Karpas-422 (cell line): ENCODE measurements around the gene PTPRG. TPM values are rescaled to one million over a fixed set of nuclear protein-coding genes. Genes with fewer than 3 reads are reported as not detected.

Source experiments
- DNase-seq: peaks from one replicate; pipeline ENCODE4 v3.0.0-alpha.2; 2015
- H2AFZ ChIP-seq: fragments of 200-600 bp; sonication (generic); 2 replicates; pipeline ENCODE4 v1.6.1; 2014; ENCODE audit warnings: antibody characterized with exemption, low read length, mixed read lengths
- H3K27ac ChIP-seq: fragments of 200-600 bp; sonication (generic); 2 replicates; pipeline ENCODE4 v1.5.1; 2014; ENCODE audit warnings: mild to moderate bottlenecking, low read length, moderate library complexity
- H3K27me3 ChIP-seq: fragments of 200-600 bp; sonication (generic); 2 replicates; pipeline ENCODE4 v1.6.1; 2014; ENCODE audit warnings: low read length, mixed read lengths
- H3K36me3 ChIP-seq: fragments of 200-600 bp; sonication (generic); 2 replicates; pipeline ENCODE4 v1.6.1; 2014; ENCODE audit warnings: low read length, mixed read lengths; ENCODE audit not compliant: insufficient read depth
- H3K4me1 ChIP-seq: fragments of 200-600 bp; sonication (generic); 2 replicates; pipeline ENCODE4 v1.6.1; 2014; ENCODE audit warnings: mild to moderate bottlenecking, low read length, mixed read lengths
- H3K4me2 ChIP-seq: fragments of 200-600 bp; sonication (generic); 2 replicates; pipeline ENCODE4 v1.6.1; 2014; ENCODE audit warnings: low read length, low read depth, mild to moderate bottlenecking; ENCODE audit not compliant: poor library complexity, severe bottlenecking
- H3K4me3 ChIP-seq: fragments of 200-600 bp; sonication (generic); 2 replicates; pipeline ENCODE4 v1.5.1; 2014; ENCODE audit warnings: mild to moderate bottlenecking, antibody characterized with exemption, low read length, mixed read lengths
- H3K79me2 ChIP-seq: fragments of 200-600 bp; sonication (generic); 2 replicates; pipeline ENCODE4 v1.6.1; 2014; ENCODE audit warnings: mild to moderate bottlenecking, low read length, mixed read lengths
- H3K9ac ChIP-seq: fragments of 200-600 bp; sonication (generic); 2 replicates; pipeline ENCODE4 v1.6.0; 2014; ENCODE audit warnings: low read length
- H3K9me2 ChIP-seq: fragments of 200-600 bp; sonication (generic), shearing (Covaris generic); replicated peaks from 2 replicates; pipeline ENCODE4 v1.6.0; 2014; ENCODE audit warnings: mild to moderate bottlenecking, low read length, moderate library complexity; ENCODE audit not compliant: insufficient read depth
- H3K9me3 ChIP-seq: fragments of 300-700, 200-600 bp; sonication (generic); 2 replicates; pipeline ENCODE4 v1.6.1; 2014; ENCODE audit warnings: low read length, mixed read lengths
- H4K20me1 ChIP-seq: fragments of 200-600 bp; sonication (generic); 2 replicates; pipeline ENCODE4 v1.6.1; 2014; ENCODE audit warnings: mild to moderate bottlenecking, antibody characterized with exemption, low read length, low read depth; ENCODE audit not compliant: insufficient read depth
- total RNA-seq: library from RNA; depleted of rRNA; stranded (reverse); fragments of >200 nt; shearing (Covaris generic); gene quantifications from 2 replicates; pipeline ENCODE4 v1.2.3, GENCODE V29; 2014; ENCODE audit warnings: low replicate concordance

Gene PTPRG
- total RNA-seq, 1 experiment from 2014 or later = not detected

GRCh38 chr3:61866961-61867461, 305.6 kb downstream of the PTPRG start:
- no peaks in the 10 kb centered on the region for H3K27me3 ChIP-seq
- H3K9me3 ChIP-seq = no peaks in the 10 kb centered on the region
- H3K4me2 ChIP-seq = no peak overlapping the region
- H3K9ac ChIP-seq = no peak overlapping the region
- no peaks in the 10 kb centered on the region for H3K4me1 ChIP-seq
- no peak overlapping the region for H3K4me3 ChIP-seq
- H3K79me2 ChIP-seq = no peaks in the 10 kb centered on the region
- H3K27ac ChIP-seq = no peak overlapping the region
- DNase-seq = no peak
- H3K9me2 ChIP-seq = no peaks in the 10 kb centered on the region
- H2AFZ ChIP-seq = no peak overlapping the region
- H4K20me1 ChIP-seq = no peaks in the 10 kb centered on the region
- H3K36me3 ChIP-seq = no peaks in the 10 kb centered on the region

- Histone ChIP-seq H3K9me3 (no peaks in the 10 kb centered on the region), H3K9ac (no peak overlapping the region), H3K79me2 (no peaks in the 10 kb centered on the region), H3K4me1 (no peaks in the 10 kb centered on the region), H3K36me3 (no peaks in the 10 kb centered on the region), H3K27ac (no peak overlapping the region), H3K4me2 (no peak overlapping the region), H3K4me3 (no peak overlapping the region), H3K27me3 (no peaks in the 10 kb centered on the region), H3K9me2 (no peaks in the 10 kb centered on the region), H2AFZ (no peak overlapping the region), H4K20me1 (no peaks in the 10 kb centered on the region)
- no peak for DNase-seq
Observed at GRCh38 chr3:61868499-61868898, 307.1 kb downstream of the PTPRG start.

- Histone ChIP-seq H3K79me2 (no peaks in the 10 kb centered on the region), H3K9me2 (no peaks in the 10 kb centered on the region), H2AFZ (no peak overlapping the region), H3K27ac (no peak overlapping the region), H3K27me3 (no peaks in the 10 kb centered on the region), H4K20me1 (no peaks in the 10 kb centered on the region), H3K36me3 (no peaks in the 10 kb centered on the region), H3K9ac (no peak overlapping the region), H3K4me1 (no peaks in the 10 kb centered on the region), H3K4me2 (no peak overlapping the region), H3K9me3 (no peaks in the 10 kb centered on the region), H3K4me3 (no peak overlapping the region)
- no peak for DNase-seq
Observed at GRCh38 chr3:61869371-61869770, 308.0 kb downstream of the PTPRG start.

GRCh38 chr3:61871644-61872043, 310.3 kb downstream of the PTPRG start:
- Histone ChIP-seq H3K79me2 (no peaks in the 10 kb centered on the region), H3K4me1 (no peaks in the 10 kb centered on the region), H3K4me2 (no peak overlapping the region), H3K9me3 (no peaks in the 10 kb centered on the region), H3K9ac (no peak overlapping the region), H2AFZ (no peak overlapping the region), H3K4me3 (no peak overlapping the region), H3K27me3 (no peaks in the 10 kb centered on the region), H3K36me3 (no peaks in the 10 kb centered on the region), H4K20me1 (no peaks in the 10 kb centered on the region), H3K9me2 (no peaks in the 10 kb centered on the region), H3K27ac (no peak overlapping the region)
- DNase-seq = no peak

DNA sequence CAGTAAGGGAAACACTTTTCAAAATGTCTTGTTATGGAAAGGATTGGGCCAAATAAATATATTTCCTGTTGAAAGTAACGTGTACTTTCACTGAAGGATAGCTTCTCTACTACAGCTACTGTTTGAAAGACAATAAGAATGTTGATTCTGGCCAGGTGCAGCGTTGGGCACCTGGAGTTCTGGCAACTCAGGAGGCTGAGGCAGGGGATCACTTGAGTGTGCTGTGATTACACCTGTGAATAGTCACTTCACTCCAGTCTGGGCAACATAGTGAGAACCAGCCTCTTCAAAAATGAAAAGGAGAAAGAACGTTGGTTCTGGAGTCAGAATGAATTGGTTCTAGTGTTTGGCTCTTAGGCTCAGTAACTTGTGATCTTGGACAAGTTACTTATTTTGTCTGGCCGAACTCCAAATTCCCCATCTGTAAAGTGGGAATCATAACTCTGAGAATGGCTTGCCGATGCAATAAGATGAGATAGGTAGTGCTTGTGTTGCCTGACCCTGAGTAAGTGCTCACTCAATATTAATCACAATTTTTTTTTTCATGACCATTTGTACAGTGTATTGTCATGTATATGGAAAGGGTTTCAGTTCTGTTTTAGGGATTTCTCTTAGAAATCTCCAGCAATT, 310.8 kb downstream of the PTPRG start:
- no peak for DNase-seq
- H3K9me2 ChIP-seq = no peaks in the 10 kb centered on the region
- no peaks in the 10 kb centered on the region for H4K20me1 ChIP-seq
- no peak overlapping the region for H2AFZ ChIP-seq
- H3K27me3 ChIP-seq = no peaks in the 10 kb centered on the region
- no peaks in the 10 kb centered on the region for H3K4me1 ChIP-seq
- H3K4me3 ChIP-seq = no peak overlapping the region
- H3K4me2 ChIP-seq = no peak overlapping the region
- no peak overlapping the region for H3K9ac ChIP-seq
- no peaks in the 10 kb centered on the region for H3K36me3 ChIP-seq
- no peaks in the 10 kb centered on the region for H3K9me3 ChIP-seq
- no peaks in the 10 kb centered on the region for H3K79me2 ChIP-seq
- no peak overlapping the region for H3K27ac ChIP-seq

DNA sequence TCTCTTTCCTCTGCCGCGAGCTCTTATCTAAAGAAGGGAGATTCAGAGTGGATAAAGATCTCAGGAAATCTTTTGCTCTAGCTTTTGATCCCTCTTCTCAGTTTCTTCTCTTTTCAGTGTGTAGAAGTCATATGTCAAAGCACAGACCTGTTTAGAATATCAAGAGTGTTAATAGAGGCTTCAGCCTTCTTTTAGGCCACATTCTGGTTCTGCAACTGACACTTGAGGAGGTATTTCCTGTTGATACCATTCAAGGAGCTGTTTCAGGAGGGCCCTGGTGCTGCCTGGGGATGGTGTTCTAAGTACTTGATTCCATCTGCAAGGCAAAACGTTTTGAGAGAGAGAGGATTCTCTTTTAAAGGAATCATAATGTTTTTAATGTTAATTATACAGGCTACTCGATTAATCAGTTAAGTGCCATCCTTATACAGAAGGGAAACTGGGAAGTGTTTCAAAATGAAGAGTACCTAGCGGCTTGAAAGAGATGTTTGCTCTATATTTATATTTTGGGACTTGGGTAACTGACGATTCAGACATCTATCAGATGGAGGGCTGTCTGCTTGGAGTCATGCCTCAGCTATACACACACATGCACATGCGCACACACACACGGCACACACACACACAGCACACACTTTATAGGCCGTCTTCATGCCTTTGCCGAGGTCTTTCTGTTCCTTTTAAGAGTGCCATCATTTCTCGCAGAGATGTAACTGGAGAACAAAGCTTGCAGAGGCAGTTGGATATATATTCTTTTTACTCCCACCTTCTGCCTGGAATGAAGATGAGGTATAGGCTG, 313.9 kb downstream of the PTPRG start:
- no peaks in the 10 kb centered on the region for H3K9me2 ChIP-seq
- H3K4me1 ChIP-seq = no peaks in the 10 kb centered on the region
- H3K27me3 ChIP-seq = no peaks in the 10 kb centered on the region
- H3K79me2 ChIP-seq = no peaks in the 10 kb centered on the region
- H3K4me3 ChIP-seq = no peak overlapping the region
- H3K4me2 ChIP-seq = no peak overlapping the region
- H2AFZ ChIP-seq = no peak overlapping the region
- no peak overlapping the region for H3K27ac ChIP-seq
- H3K9ac ChIP-seq = no peak overlapping the region
- no peak for DNase-seq
- no peaks in the 10 kb centered on the region for H3K9me3 ChIP-seq
- no peaks in the 10 kb centered on the region for H4K20me1 ChIP-seq
- H3K36me3 ChIP-seq = no peaks in the 10 kb centered on the region

GRCh38 chr3:61875976-61876671, 314.8 kb downstream of the PTPRG start:
- Histone ChIP-seq H3K27ac (no peak overlapping the region), H3K4me3 (no peak overlapping the region), H3K4me1 (no peaks in the 10 kb centered on the region), H3K9me2 (no peaks in the 10 kb centered on the region), H3K9ac (no peak overlapping the region), H3K36me3 (no peaks in the 10 kb centered on the region), H3K27me3 (no peaks in the 10 kb centered on the region), H3K4me2 (no peak overlapping the region), H3K79me2 (no peaks in the 10 kb centered on the region), H4K20me1 (no peaks in the 10 kb centered on the region), H2AFZ (no peak overlapping the region), H3K9me3 (no peaks in the 10 kb centered on the region)
- DNase-seq = no peak

DNA sequence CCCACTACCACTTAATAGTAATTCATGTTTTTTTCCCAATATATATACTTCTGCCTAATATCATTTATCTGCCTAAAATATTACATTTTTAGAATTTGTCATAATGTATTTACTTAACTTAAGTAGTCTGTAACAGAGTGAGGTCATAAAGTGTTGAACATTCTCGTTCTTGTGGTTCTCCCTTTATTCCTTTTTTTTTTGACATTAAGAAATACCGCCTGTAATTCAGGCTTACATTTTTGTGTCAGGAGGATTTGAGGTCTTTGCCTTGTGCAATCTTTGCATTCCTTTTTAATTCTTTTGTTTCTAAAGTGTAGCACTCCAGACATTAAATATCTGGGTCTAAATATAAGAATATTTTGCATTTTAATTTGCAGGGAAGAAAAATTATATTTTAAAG, 315.4 kb downstream of the PTPRG start:
- Histone ChIP-seq H2AFZ (no peak overlapping the region), H3K27me3 (no peaks in the 10 kb centered on the region), H3K27ac (no peak overlapping the region), H3K36me3 (no peaks in the 10 kb centered on the region), H3K4me1 (no peaks in the 10 kb centered on the region), H3K79me2 (no peaks in the 10 kb centered on the region), H3K9me2 (no peaks in the 10 kb centered on the region), H3K9ac (no peak overlapping the region), H3K4me2 (no peak overlapping the region), H3K9me3 (no peaks in the 10 kb centered on the region), H3K4me3 (no peak overlapping the region), H4K20me1 (no peaks in the 10 kb centered on the region)
- no peak for DNase-seq
